NCI-H2227 treated with DMSO at 0.1 percent for 48 hours (cell line): Measurements from ENCODE around the gene ACSL4.
"Not testable (repeated sequence)": the region's sequence is repeated elsewhere in the genome, so short reads cannot be mapped to it uniquely, and the experiment has no call there.

Source experiments
- DNase-seq: peaks from one replicate; lab custom pipeline; 2025; lab: John Stamatoyannopoulos, UW

Gene ACSL4

DNA sequence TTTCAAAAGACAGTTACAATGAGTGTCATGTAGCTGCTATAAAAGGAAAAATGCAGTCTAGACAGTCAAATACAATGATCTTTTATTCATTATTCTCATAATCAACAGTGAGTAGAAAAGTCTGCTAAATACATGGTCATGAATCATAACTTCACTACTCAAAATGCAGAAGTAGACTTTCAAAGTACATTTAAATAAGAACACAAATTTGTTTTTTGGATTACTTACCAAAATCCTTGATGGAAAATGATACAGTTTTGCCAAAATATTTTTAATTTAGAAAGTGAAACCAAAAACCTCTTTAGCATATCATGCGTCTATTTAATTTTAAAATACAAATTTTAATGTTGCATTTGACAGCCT lies 4.9 kb downstream of the ACSL4 start:
- no peak for DNase-seq

DNA sequence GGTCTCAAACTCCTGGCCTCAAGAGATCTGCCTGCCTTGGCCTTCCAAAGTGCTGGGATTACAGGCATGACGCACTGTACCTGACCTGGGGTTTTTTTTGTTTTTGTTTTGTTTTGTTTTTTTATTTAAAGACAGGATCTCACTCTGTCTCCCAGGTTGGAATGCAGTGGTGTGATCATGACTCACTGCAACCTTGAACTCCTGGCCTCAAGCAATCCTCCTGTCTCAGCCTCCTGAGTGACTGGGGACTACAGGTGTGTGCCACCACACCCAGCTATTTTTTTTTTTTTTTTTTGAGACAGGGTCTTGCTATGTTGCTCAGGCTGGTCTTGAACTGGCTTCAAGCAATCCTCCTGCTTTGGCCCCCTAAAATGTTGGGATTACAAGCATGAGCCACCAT lies 8.1 kb downstream of the ACSL4 start:
- DNase-seq: not testable (repeated sequence)

DNA sequence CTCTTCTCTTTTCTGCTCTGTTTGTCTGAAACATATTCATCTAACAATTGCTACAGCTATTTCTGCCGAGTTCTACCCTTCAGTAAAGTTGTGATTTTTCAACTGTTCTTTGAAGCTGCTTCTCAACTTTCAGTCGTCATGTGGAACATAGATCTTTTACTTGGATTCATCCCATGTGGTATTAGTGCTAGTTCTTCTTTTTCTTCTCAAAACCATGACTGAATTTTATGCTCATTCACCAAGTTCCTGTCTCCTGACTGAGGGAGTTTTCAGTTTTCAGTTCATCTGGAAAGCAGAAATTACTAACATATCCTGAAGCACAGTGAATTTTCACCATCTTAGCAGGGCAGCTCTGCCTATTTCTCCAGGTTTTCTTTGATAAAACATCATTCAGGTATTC lies 12.1 kb downstream of the ACSL4 start:
- no peak for DNase-seq

DNA sequence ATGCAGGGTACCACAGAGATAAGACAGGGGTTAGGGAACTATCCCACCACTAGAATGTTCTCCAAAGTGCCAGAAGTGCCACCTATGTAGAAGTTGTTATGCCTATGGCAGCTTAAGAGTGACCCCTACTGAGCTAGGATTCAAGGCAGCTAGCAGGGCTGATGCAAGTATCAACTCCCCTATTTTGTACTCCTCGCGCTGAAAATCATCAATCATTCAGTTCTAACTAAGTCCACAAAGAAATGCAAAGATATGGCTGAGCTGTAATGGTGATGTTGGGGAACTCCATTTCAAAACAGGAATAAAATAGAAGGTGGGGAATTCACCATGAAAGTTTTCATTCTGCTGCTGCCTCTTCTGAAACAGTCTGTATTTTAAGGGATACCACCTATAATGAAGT lies 13.8 kb downstream of the ACSL4 start:
- DNase-seq: no peak

DNA sequence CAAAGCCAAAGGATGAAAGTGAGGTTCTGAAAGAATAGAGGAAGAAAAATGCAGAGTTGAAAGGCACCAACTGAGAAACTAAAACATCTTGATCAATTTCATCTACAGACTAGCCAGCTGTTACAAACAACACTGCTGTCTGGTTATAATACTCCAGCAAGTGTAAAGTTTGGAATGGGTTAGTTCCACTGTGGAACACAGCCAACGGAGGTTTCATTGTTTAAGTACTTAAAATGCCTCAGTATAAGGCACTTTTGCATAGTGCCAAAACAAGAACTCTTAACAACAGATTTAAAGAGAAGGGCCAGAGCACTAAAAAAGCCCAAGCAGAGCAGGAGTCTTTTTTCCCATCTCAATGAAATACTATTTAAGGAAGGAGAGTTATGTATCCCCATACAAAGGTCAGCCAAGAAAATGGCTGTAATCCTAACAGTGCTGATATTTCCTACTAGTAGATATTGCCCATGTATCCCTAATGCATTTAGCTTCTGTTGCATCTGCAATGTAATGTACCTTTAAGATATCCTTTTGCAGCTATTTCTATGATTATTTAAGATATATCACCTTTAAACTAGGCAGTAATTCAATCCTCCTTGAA lies 16.5 kb downstream of the ACSL4 start:
- DNase-seq: no peak

DNA sequence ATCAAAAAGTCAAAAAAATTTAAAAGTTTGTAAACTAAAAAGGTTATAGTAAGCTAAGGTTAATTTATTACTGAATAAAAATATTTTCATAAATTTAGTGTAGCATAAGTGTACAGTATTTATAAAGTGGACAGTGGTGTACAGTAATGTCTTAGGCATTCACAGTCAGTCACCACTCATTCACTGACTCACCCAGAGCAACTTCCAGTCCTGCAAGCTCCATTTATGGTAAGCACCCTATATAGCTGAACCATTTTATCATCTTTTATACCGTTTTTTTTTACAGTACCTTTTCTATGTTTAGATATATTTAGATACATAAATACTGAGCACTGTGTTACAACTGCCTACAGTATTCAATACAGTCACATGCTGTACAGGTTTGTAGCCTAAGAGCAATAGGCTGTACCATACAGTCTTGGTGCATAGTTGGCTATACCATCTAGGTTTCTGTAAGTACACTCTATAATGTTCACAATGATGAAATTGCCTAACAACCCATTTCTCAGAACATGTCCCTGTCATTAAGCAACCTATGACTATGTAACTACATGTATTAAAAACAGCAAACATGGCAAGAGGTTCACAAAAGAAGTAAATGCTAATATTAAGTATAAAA lies 18.6 kb downstream of the ACSL4 start:
- DNase-seq: no peak

DNA sequence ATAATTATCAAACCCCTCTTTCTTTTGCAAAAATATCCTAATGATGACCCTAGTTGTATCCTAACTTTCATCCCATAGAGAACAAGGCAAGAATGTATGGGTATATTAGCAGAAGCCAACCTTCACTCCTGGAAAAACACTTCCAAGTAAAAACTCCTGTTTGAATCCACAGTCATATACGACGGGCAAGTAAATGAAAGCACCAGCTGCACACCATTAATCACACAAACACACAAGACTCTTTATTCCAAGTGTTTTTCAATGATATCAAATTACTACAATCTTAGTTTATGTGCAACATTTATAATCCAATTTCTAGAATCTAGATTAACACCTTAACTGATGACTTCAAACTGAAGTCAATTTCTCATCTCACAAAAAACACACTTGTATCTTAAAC lies 22.9 kb downstream of the ACSL4 start:
- DNase-seq: no peak

DNA sequence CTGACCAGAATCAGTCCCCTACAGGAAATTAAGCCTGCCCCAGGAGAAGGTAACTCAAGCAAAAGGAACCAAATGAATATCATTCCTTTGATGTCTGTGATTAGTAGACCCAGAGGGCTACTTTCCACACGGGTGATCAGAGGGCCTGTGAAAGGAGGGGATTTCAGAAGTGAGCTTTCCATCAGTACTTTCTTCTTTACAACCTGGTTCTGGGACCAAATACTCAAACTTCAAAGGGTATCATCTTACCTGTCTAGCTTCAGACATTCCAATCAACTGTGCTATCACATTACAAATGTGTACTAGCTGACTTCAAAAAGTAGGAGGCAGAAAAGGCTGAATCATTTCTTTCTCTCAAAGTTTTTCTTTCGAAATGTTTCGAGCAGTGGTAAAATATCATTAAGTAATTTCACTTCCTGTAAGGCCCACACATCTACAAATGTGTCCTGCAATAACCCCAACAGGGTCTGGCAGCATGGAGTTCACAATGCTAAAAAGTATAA lies 23.9 kb downstream of the ACSL4 start:
- DNase-seq: no peak

DNA sequence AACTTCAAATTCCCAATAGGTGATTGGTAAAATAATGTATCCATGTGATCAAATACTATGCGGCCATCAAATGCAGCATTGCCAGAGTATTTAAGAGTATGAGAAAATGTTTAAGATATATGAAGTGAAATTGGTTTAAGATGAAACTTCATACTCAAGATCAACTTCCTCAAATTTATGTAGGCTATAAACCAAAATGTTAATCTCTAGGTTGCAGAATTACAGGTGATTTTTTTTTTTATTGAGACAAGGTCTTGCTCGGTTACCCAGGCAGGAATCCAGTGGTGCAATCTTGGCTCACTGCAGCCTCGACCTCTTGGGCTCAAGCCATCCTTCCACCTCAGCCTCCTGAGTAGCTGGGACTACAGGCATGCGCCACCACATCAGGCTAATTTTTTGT lies 25.3 kb downstream of the ACSL4 start:
- DNase-seq: no peak

DNA sequence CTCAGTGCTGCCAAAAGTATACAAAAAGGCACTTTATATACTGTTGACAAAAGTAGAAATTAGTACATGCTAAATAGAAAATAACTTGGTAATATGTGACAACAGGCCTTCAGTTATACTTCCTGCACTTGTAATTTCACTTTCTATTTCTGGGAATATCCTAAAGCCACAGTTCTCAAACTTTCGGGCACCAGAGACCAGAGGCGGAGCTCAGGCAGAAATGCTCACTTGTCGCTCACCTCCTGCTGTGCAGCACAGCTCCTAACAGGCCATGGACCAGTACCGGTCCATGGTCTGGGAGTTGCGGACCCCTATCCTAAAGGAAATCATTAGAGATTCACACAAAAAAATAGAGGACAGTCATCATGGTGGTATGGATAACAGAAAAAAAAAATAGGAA lies 25.7 kb downstream of the ACSL4 start:
- no peak for DNase-seq

DNA sequence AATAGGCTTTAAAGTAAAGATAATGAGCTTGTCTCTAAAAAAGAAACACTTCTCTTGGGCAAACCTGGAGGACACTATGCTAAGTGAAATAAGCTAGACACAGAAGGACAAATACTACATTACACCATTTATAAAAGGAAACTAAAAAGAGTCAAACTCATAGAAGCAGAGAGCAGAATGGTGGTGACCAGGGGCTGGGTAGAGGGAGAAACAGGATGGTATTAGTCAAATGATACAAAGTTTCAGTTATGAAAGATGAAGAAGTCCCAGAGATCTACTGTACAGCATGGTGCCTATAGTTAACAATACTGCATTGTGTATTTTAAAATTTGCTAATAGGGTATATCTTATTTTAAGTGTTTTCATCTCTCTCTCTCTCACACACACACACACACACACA lies 28.5 kb downstream of the ACSL4 start:
- no peak for DNase-seq

DNA sequence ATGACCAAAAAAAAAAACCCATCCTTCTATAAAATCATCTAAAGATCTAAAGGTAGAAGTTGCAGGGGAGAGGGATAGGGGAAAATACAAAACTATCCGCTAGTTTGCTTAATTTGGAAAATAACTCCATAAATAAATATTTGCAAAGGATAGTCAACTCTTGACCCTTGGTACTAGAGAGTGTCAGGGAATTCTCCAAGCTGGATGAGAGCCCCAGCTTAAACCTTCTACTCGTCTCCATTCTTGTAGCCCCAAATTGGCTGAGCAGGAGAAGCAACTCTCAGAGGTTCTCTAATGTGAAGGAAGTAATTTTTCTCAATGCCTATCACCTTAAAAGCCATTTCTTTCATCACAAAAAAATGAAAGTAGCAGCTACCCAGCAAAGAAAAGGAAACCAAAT lies 35.2 kb downstream of the ACSL4 start:
- DNase-seq: no peak

DNA sequence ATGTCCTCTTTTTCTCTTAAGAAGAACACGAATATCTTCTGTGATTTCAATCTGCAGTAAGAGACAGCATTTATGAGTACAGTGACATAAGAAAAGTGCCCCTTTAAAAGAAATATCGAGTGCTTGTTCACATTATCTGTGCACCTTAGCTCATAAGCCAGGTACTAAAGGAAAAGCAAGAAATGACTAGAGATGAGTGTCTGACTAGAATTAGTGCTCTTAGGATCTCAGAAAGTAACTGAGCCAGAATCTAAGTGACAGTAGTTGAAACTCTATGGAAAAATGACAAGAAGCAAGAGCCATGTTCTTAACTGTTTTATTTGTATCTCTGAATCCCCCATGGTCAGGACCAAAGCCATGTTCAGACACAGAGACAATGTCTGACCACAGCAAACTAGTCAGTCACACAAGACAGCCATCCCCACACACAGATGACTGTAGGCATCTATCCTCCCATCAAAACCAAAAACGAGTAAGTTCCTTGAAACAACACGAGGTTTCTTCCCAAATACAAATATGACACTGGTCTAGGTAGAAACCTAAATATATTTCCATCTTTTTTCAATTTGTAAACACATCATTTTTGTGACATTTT lies 36.8 kb downstream of the ACSL4 start:
- DNase-seq: no peak

DNA sequence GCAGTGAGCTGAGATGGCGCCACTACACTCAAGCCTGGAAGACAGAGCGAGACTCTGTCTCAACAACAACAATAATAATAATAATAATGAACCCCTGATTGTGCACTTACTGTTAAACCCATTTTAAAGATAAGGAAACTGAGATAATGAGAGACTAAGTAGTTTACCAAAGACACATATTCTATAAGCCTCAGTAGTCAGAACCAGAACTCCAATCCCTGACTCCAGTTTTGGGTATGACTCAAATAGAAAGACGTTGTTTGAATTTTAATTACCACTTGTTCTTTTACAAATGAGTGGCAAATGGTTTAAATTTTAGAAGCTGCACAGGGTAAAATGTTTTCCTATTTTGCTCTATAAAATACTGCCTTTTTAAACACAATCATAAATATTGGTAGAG lies 37.4 kb downstream of the ACSL4 start:
- DNase-seq: no peak

DNA sequence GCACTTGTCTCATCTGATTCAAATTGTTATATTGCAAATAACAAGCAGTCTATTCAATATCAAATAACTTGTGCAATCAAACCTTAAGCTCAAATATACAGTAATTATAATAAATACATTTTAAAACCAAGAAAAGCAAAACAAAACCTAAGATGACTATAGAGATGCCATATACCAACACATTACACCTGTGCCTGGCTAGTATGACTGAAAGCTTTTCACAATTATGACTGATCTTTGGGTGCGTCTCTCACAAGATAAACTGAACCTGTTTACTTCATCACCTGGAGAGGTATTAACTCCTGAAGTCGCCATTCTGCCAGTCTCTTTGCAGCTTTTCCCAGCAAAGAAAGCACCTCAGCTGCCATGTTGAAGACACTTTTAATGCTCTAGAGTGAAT lies 41.3 kb downstream of the ACSL4 start:
- DNase-seq: no peak

DNA sequence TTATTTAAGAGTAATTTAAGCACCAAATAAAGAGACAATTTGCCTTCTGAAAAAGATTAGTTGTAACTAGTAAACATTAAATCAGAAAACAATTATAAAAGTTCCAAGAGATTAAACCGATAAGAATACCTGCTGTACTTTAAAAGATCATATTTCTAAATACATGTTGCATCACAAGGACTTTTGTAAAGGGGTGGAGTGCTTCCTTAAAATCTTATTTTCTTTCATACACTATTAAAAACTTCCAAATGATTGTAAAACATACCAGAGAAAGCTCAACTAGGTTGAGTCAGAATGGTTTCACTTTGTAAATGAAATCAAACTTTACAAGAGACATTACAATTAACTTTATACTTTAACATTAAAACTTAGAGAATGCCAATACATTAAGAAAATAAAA lies 41.8 kb downstream of the ACSL4 start:
- no peak for DNase-seq

DNA sequence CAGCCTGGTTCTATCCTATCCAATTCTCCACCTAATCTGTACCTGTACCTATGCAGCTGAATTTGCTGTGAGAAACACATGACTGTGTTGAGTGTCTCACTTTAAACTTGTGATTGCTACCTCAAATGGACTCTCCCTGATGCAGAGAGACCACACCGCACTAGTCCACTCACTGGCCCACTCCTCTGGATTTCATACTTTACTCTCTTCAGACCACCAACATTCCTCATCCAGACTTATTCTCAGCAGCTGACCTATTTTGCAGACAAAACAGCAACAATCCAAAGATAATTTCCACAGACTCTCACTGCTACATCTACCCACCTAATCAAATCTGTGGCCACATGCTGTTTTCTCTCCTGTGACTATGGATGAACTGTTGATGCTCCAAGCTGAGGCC lies 45.2 kb downstream of the ACSL4 start:
- no peak for DNase-seq

DNA sequence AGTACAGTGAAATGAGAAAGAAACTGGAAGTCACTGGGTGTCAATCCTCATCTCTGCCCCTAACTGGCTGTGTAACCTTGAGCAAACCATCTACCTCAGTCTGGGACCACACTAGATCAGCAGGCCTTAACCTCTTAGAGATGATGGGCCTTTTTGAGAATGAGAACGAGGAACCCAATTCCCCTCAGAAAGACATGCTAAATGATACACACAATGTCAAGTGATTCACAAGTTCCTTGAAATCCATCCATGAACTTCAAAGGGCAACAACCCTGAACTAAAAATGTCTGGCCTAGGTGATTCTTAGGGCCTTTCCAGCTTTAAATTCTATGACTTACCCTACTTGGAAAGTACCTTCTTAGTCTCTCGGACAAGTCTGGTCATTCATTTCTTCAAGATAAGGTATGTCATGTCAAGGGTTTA lies 47.4 kb downstream of the ACSL4 start:
- DNase-seq: no peak

DNA sequence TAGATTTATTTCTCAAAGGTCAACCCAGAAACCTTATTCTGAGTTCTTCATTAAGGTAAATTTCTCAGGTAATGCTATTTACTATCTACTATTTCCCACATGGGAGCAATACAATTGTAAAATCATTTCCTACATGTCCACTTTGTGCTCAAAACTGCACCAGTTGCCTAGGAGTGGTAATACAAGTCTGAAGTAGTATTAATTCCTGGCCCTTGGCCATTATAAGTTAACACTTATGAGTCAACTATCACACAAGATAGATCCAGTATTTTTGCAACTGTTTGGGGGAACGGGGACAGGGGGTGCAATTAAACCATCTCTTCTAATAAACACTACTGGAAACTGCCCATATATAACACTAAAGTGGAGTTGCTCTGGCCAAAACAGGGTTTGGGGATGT lies 48.9 kb downstream of the ACSL4 start:
- DNase-seq: no peak

DNA sequence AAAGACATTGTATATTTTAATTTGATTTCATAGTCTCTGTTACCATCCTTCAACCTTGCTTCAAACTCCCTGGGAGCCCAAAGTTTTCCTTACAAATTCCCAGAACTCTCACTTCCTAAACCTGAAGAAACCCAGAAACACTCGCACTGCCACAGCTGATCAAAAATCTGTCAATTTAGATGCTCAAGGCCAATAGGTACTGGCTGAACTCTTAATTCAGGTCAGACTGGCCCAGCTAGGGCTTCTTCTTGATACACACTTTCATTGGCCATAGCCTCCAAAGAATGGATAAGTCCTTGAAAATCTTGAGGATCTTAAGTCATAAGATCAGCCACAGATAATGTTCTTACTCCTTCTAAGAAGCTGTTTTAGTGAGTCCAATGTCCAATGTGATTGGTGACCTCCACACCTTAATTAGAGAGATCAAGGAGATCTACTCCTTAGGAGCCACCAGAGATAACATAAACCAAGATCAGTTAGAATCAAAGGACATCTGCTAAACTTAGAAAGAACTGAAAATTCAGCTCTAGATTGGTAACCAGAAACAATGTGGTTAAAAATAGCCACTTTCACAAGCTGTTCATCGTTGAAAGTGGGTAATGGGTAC lies 51.5 kb downstream of the ACSL4 start:
- DNase-seq: no peak

DNA sequence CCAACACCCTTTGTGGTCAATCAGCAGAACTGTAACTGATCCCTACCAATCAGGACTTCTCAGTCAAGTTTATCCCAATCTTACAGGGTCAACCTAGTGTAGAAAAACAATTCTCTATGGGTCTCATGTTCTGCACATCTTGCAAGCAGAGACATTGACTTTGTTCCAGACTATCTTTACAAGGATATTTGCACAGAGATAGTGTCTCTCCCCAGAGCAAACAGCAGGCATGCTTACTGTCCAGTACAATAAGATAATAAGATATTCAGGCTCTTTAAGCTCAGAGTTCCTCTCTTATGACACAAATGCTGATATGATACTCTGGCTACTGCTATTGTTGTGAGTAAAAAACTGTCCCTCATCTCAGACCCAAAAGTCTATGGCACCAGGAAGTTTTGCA lies 53.2 kb downstream of the ACSL4 start:
- DNase-seq: no peak

DNA sequence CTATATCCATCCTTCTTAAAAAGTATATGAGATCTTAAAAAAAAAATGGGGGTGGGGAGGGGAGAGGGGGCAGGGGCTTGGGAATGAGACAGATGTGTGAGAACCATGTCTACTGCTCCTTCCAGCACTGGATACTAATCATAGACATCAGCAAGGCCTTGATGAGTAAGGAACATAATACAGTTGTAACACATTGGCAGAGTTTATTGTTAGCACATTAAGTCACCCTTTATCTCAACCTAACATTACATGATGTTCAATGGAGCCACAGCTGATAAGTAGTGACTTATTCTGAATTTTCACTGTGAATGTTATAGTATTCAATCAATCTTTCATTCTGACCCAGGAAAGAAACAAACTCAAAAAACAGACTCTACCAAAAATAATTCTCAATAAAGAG lies 60.8 kb downstream of the ACSL4 start:
- DNase-seq: no peak

DNA sequence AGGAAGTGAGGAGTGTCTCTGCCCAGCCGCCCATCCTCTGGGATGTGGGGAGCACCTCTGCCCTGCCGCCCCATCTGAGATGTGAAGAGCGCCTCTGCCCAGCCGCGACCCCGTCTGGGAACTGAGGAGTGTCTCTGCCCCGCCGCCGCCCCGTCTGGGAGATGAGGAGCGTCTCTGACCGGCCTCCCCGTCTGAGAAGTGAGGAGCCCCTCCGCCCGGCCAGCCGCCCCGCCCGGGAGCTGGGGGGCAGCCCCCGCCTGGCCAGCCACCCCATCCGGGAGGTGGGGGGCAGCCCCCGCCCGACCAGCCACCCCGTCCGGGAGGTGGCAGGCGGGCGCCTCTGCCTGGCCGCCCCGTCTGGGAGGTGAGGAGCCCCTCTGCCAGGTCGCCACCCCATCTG lies 61.9 kb downstream of the ACSL4 start:
- not testable (repeated sequence) for DNase-seq

DNA sequence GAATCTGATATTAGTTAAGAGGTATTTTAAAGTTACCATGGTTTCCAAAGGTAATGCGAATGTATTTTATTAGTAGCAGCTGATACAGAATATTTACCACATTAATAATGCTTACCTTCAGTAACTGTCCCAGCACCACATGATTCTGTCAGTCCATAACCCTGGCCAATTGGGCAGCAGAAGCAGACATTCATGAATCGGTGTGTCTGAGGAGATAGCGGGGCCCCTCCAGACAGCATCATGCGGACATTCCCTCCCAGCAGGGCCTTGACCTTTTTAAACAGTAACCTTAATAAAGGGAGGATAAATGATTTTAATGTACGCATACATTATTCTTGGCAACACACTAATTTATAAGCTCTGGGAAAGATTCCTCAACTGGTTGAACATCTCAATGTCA lies 65.1 kb downstream of the ACSL4 start:
- DNase-seq: no peak
